Body of pancreas (tissue), 4 donors: ENCODE results near the gene RBMS3. TPM values are rescaled to one million over a fixed set of nuclear protein-coding genes. Genes with fewer than 3 reads are reported as not detected.

Experiments used
- ATAC-seq: fragments of 150-250 bp; one replicate; pipeline ENCODE4 v1.9.1; 2016
- DNase-seq, 4 donors: peaks; one replicate each; pipeline ENCODE4 v3.0.0-alpha.2; 2019
- H3K27ac ChIP-seq, 4 donors: fragments of 200-600 bp; sonication (generic); 1 replicate in 3 of 4; 2 replicates in 1 of 4; pipeline versions ENCODE4 v1.5.1 to v1.6.1; 2016 to 2019; ENCODE audit warnings: mild to moderate bottlenecking in 1 of 4, mixed read lengths in 1 of 4, moderate library complexity in 1 of 4
- H3K27me3 ChIP-seq, 2 donors: fragments of 200-600 bp; sonication (generic); one replicate each; pipeline ENCODE4 v1.6.0; 2016; ENCODE audit warnings: mild to moderate bottlenecking in 1 of 2
- H3K36me3 ChIP-seq, 2 donors: fragments of 200-600 bp; sonication (generic); replicated peaks in 1 of 2; 2 replicates each; pipeline ENCODE4 v1.5.1; 2016; ENCODE audit warnings: low read depth in 2 of 2; ENCODE audit not compliant: insufficient read depth in 1 of 2
- H3K4me1 ChIP-seq: fragments of 200-600 bp; sonication (generic); one replicate; pipeline ENCODE4 v1.6.0; 2016
- H3K4me3 ChIP-seq, 2 donors: fragments of 200-600 bp; sonication (generic); 1 replicate in 1 of 2; 2 replicates in 1 of 2; pipeline ENCODE4 v1.5.1; 2016 to 2019
- H3K9me3 ChIP-seq, 3 donors: fragments of 200-600 bp; sonication (generic); 1 replicate in 2 of 3; 2 replicates in 1 of 3; pipeline ENCODE4 v1.5.1; 2016
- POLR2A ChIP-seq, 3 donors: fragments of 450-650 bp; IDR thresholded peaks; one replicate each; pipeline ENCODE4 v1.6.1; 2016; ENCODE audit warnings: antibody characterized with exemption in 3 of 3, mild to moderate bottlenecking in 2 of 3
- WGBS, 2 donors: methylation state at CpG; one replicate each; pipeline ENCODE4 v1.1.5; 2017; 5-methylcytosine and 5-hydroxymethylcytosine counted together
- intact Hi-C: fragments of 100-400 bp; cut with DNase I; formaldehyde crosslinking; loops from one replicate; pipeline ENCODE4 v1.15.1; 2023
- total RNA-seq, 2 donors: library from RNA; depleted of rRNA; stranded (reverse); fragments of >200 nt; gene quantifications; one replicate each; pipeline ENCODE4 v1.1.0, GENCODE V29; 2016
- TF ChIP-seq, protein P1 (sequence below), 7 experiments: fragments of 450-650 bp in 4 of 7; fragments of 200-600 bp in 3 of 7; sonication (generic) in 3 of 7; IDR thresholded peaks; one replicate each; pipeline ENCODE4 v1.5.1; 2016 to 2019; ENCODE audit warnings: antibody characterized with exemption in 7 of 7

The RBMS3 gene
- total RNA-seq, 2 donors from 2014 or later, result 17.4 to 29.7 TPM

DNA sequence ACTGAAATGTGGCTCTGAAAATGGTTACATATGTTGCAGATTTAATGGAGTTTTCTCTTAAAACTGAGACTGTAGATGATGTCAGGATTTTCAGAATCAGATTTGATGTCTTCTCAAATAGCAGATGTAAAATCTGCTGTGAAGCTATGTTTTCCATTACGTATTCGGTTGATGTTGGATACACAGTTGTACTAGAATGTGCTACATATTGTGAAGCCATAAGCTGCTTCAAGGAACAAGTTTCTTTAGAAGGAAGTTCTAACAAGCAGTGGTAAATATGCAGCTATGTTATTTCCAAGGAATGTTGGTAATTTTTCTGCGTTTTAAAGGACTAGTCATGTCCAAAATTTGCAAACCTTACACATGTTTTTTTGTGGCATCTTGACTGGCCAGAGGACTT lies 197.7 kb downstream of the RBMS3 start:
- WGBS, 2 donors, result 74 to 84% methylated on average over 3 of the region's 3 CpGs

DNA sequence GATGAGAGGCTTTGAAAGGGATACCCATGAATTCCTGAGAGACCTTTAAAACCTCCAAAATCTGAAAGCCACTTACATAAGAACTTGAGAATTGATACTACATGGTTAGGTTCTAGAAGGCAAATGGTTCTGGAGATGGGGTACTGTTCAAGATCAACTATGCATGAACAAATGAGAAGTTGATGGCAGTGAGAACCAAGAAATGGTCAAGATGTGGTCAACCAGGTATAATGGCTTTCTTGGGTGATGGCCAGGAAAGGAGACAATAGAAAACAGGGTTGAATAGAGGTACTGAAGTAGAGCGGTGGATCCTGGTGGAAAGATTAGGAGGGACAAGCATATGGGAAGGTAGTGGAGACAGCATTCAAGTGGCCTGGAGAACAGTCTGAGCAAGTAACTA lies 200.4 kb downstream of the RBMS3 start:
- H3K36me3 ChIP-seq, result no peaks in the 10 kb centered on the region
- H3K4me3 ChIP-seq, result no peak overlapping the region
- DNase-seq, result no peak
- intact Hi-C loops, result no loop called here
- ATAC-seq, result no peak
- H3K27ac ChIP-seq, result no peak overlapping the region
- H3K27me3 ChIP-seq, result no peaks in the 10 kb centered on the region
- WGBS, 2 donors, result 50 to 100% methylated on average over 1 of the region's 1 CpG
- TF ChIP-seq, protein P1, sequence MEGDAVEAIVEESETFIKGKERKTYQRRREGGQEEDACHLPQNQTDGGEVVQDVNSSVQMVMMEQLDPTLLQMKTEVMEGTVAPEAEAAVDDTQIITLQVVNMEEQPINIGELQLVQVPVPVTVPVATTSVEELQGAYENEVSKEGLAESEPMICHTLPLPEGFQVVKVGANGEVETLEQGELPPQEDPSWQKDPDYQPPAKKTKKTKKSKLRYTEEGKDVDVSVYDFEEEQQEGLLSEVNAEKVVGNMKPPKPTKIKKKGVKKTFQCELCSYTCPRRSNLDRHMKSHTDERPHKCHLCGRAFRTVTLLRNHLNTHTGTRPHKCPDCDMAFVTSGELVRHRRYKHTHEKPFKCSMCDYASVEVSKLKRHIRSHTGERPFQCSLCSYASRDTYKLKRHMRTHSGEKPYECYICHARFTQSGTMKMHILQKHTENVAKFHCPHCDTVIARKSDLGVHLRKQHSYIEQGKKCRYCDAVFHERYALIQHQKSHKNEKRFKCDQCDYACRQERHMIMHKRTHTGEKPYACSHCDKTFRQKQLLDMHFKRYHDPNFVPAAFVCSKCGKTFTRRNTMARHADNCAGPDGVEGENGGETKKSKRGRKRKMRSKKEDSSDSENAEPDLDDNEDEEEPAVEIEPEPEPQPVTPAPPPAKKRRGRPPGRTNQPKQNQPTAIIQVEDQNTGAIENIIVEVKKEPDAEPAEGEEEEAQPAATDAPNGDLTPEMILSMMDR (IDR thresholded peaks at IDR 0.05), result no peak
- TF ChIP-seq POLR2A (IDR thresholded peaks at IDR 0.05), result no peak
- H3K4me1 ChIP-seq, result no peaks in the 10 kb centered on the region
- no peaks in the 10 kb centered on the region for H3K9me3 ChIP-seq

More for the DNA sequence above, 197.7 kb downstream of the RBMS3 start:
- intact Hi-C loops, result no loop called here
- Histone ChIP-seq H3K9me3 (no peaks in the 10 kb centered on the region), H3K4me3 (no peak overlapping the region), H3K4me1 (no peaks in the 10 kb centered on the region), H3K27me3 (no peaks in the 10 kb centered on the region), H3K27ac (no peak overlapping the region), H3K36me3 (no peaks in the 10 kb centered on the region)
- ATAC-seq, result no peak
- no peak for DNase-seq
- TF ChIP-seq POLR2A (IDR thresholded peaks at IDR 0.05), result no peak
- TF ChIP-seq, protein P1 (IDR thresholded peaks at IDR 0.05), result no peak

DNA sequence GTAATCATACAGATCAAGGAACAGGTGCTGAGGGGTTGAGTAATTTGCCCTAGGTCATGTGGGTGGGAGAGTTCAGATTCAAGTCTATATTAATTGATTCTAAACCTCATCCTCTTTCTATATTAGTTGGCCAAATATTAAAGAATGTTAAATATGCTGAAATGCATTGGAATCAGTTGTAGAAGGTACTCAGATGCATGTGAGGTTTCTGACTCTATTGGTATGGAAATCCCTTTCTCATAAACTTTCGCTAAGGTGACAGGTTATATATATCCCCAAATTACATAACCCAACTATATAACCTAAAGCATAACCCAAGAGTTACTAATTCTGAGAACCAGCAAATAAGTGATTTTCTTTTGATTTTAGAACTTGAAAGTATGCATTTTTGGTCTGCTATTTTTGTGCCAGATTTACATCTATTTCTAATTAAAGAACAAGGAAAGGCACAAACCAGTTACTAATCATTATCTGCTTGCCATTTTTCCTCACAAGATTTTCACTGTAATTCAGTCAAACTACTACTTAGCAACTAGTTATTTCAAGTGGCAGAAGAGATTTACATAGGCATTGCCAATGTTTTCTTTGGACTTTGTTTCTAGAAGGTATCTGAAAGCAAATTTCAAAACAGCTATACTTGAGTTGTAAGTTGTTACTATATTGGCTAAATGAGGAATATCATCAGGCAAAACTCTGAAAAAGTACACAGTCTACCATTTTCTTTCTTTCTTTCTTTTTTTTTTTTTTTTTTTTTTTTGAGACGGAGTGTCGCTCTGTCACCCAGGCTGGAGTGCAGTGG lies 201.3 kb downstream of the RBMS3 start:
- 94 to 95% methylated on average over 1 to 3 of the region's 3 CpGs for WGBS, 2 donors
- H3K27me3 ChIP-seq, result no peaks in the 10 kb centered on the region
- no peaks in the 10 kb centered on the region for H3K4me1 ChIP-seq
- TF ChIP-seq, protein P1 (IDR thresholded peaks at IDR 0.05), result no peak
- no peak for TF ChIP-seq POLR2A (IDR thresholded peaks at IDR 0.05)
- ATAC-seq (no peak), DNase-seq (no peak)
- no peaks in the 10 kb centered on the region for H3K36me3 ChIP-seq
- H3K9me3 ChIP-seq, result no peaks in the 10 kb centered on the region
- H3K27ac ChIP-seq, result no peak overlapping the region
- intact Hi-C loops, result no loop called here
- H3K4me3 ChIP-seq, result no peak overlapping the region

DNA sequence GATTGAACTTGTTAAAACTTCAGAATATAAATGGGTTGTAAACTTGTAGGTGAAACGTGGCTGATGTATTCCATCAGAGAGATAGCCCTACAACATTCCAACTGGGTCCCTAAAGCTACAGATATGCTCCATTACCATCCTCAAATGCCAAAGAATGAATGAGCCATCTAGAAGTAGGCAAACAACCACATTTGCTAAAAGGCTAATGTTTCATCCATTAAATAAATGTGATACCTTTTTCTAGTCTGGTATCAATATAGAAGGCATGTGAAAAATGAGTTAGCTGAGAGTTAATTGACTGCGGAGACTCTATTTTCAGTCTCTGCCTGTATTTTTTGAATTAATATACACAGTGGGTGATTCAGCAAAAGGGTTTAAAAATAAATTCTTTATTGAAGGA lies 203.8 kb downstream of the RBMS3 start:
- Histone ChIP-seq H3K4me1 (no peaks in the 10 kb centered on the region), H3K27me3 (no peaks in the 10 kb centered on the region), H3K4me3 (no peak overlapping the region), H3K27ac (no peak overlapping the region), H3K36me3 (no peaks in the 10 kb centered on the region), H3K9me3 (no peaks in the 10 kb centered on the region)
- WGBS, 2 donors, result 70 to 73% methylated on average over 2 of the region's 2 CpGs
- intact Hi-C loops, result no loop called here
- TF ChIP-seq, protein P1 (IDR thresholded peaks at IDR 0.05), result no peak
- no peak for TF ChIP-seq POLR2A (IDR thresholded peaks at IDR 0.05)
- ATAC-seq (no peak), DNase-seq (no peak)

DNA sequence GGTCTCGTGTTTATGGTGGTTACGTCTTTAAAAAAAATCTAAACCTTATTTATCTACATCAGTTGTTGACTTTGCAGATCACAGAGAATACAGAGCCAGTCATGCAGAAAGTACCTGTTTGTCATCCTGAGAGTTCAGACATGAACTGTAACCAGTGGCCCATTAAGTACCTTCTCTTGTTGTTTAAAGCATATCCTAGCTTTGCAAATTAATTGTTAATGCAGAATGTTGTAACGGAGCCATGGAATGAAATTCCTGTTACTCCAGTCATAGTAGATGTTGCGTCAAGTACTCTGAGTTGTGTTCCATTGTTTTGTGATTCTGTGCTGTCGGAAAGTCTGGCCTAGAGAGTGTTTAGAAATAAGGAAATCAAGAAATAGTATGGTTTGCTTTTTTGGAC lies 205.2 kb downstream of the RBMS3 start:
- ATAC-seq, result no peak
- WGBS, 2 donors, result 54 to 67% methylated on average over 5 of the region's 5 CpGs
- TF ChIP-seq, protein P1 (IDR thresholded peaks at IDR 0.05), result no peak
- no peak for TF ChIP-seq POLR2A (IDR thresholded peaks at IDR 0.05)
- Histone ChIP-seq H3K36me3 (no peaks in the 10 kb centered on the region), H3K4me3 (no peak overlapping the region), H3K4me1 (no peaks in the 10 kb centered on the region), H3K27ac (no peak overlapping the region), H3K27me3 (no peaks in the 10 kb centered on the region), H3K9me3 (no peaks in the 10 kb centered on the region)
- intact Hi-C loops, result no loop called here
- no peak for DNase-seq
